HL-60 (cell line): ENCODE data around the gene PTGES.

Source experiments
- DNase-seq, 2 experiments: peaks; one replicate each; pipeline ENCODE4 v3.0.0-alpha.2; 2010 to 2020; ENCODE audit warnings: low read depth in 1 of 2, low spot score in 1 of 2
- H3K27ac ChIP-seq: fragments of 250-450 bp; sonication (Bioruptor Pico); replicated peaks from 2 replicates; pipeline ENCODE4 v1.5.1; 2020; ENCODE audit warnings: mild to moderate bottlenecking, moderate library complexity
- H3K27me3 ChIP-seq: fragments of 250-450 bp; sonication (Bioruptor Pico); 2 replicates; pipeline ENCODE4 v1.5.1; 2021; ENCODE audit warnings: mild to moderate bottlenecking, moderate library complexity; ENCODE audit not compliant: insufficient read depth, poor library complexity, severe bottlenecking
- H3K4me3 ChIP-seq: replicated peaks from 2 replicates; pipeline ENCODE4 v1.5.1; 2011; ENCODE audit warnings: mild to moderate bottlenecking, control low read depth, low read length; ENCODE audit not compliant: insufficient read depth
- CTCF ChIP-seq: IDR thresholded peaks from one replicate; pipeline ENCODE4 v1.5.1; 2011; ENCODE audit warnings: low read length, control low read depth, inconsistent platforms; ENCODE audit not compliant: insufficient read depth
- GABPA ChIP-seq: IDR thresholded peaks from 2 replicates; pipeline ENCODE4 v1.6.1; 2012; ENCODE audit warnings: low read depth
- POLR2AphosphoS5 ChIP-seq: IDR thresholded peaks from 2 replicates; pipeline ENCODE4 v1.6.1; 2012; ENCODE audit warnings: low read depth
- REST ChIP-seq: IDR thresholded peaks from 2 replicates; pipeline ENCODE4 v1.6.1; 2012; ENCODE audit warnings: low read depth; ENCODE audit not compliant: insufficient replicate concordance
- SPI1 ChIP-seq: IDR thresholded peaks from 2 replicates; pipeline ENCODE4 v1.6.1; 2012; ENCODE audit warnings: low read depth, mild to moderate bottlenecking, borderline replicate concordance

The PTGES gene

DNA sequence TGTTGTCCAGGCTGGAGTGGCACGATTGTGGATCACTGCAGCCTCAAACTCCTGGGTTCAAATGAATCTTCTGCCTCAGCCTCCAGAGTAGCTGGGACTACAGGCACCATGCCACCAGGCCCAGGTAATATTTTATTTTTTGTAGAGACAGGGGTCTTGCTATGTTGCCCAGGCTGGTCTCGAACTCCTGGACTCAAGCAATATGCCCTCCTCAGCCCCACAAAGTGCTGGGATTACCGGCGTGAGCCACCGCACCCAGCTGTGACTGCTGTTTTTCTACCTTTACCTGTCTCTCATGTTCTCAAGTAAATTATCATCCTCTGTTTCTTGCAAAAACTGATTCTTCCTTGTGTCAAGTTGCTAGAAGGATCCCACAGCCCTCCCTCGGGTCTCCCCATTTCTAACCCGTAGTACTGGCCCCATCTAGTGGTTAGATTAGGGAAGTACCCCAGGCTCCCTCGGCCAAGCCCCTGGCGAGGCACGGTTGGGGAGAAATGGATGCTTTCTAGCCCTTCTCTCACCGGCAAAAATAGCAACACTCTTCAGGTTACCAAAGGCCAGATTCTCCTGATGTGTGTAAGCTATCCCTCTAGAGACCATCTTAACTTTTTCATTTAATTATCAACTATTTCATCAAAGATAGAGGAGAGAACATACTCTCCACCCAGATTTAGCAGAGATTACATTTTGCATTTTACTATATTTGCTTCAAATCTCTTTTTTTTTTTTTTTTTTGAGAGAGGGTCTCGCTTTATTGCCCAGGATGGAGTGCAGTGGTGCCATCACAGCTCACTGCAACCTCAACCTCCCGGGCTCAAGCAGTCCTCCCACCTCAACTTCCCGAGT lies 30.9 kb upstream of the PTGES start:
- peak in 1 of 2 experiments; percentile 83 for DNase-seq
- no peak for TF ChIP-seq POLR2AphosphoS5
- no peak for TF ChIP-seq GABPA
- TF ChIP-seq CTCF, result peak; percentile 78
- no peak for TF ChIP-seq SPI1
- peaks cover 2% of the 10 kb centered on the region for H3K27me3 ChIP-seq

DNA sequence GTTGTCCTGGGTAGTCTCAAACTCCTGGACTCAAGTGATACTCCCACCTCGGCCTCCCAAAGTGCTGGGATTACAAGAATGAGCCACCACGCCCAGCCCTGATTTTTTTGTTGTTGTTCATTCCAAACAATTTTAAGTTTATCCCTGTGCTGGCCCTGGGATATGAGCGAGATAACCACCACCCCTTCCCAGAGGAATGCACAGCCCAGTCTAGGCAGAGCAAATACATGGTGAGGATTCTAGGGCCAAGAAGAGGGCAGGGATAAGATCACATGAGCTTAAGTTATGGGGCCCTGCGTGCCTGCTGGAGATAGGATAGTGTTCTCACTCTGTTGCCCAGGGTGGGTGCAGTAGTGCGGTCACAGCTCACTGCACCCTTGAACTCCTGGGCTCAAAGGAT lies 29.1 kb upstream of the PTGES start:
- no peak overlapping the region for H3K27ac ChIP-seq
- H3K27me3 ChIP-seq, result no peaks in the 10 kb centered on the region
- no peak overlapping the region for H3K4me3 ChIP-seq
- DNase-seq, result no peak
- no peak for TF ChIP-seq REST
- TF ChIP-seq SPI1, result no peak
- no peak for TF ChIP-seq POLR2AphosphoS5
- no peak for TF ChIP-seq GABPA
- no peak for TF ChIP-seq CTCF

More for the DNA sequence above, 30.9 kb upstream of the PTGES start:
- Histone ChIP-seq H3K27ac (no peak overlapping the region), H3K4me3 (no peak overlapping the region)

- Histone ChIP-seq H3K4me3 (no peak overlapping the region), H3K27ac (no peak overlapping the region), H3K27me3 (no peaks in the 10 kb centered on the region)
- no peak for DNase-seq
- TF ChIP-seq REST, result no peak
- no peak for TF ChIP-seq GABPA
- no peak for TF ChIP-seq CTCF
- no peak for TF ChIP-seq POLR2AphosphoS5
- no peak for TF ChIP-seq SPI1
Observed at GRCh38 chr9:129781131-129781530, 28.3 kb upstream of the PTGES start.
